ENCODE data around the gene CDC42SE2. TPM values are rescaled to one million over a fixed set of nuclear protein-coding genes. Genes with fewer than 3 reads are reported as not detected.
"Not testable (repeated sequence)": the region's sequence is repeated elsewhere in the genome, so short reads cannot be mapped to it uniquely, and the experiment has no call there.

CDC42SE2 gene
- total RNA-seq, 1 experiment from 2014 or later: 25.9 TPM

DNA sequence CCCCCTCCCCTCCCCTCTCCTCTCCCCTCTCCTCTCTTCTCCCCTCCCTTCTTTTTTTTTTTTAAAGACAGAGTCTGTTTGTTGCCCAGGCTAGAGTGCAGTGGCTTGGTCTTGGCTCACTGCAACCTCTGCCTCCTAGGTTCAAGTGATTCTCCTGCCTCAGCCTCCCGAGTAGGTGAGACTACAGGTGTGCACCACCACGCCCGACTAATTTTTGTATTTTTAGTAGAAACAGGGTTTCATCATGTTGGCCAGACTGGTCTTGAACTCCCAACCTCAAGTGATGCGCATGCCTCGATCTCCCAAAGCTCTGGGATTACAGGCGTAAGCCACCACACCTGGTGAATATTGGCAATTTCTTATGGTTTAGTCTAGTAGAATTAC is 14.9 kb downstream of the CDC42SE2 start:
- not testable (repeated sequence) for H3K4me3 ChIP-seq (ENCODE audit: insufficient read depth, low read depth, low read length); H3K36me3 ChIP-seq (replicated peaks; ENCODE audit: control insufficient read depth, insufficient read depth, low read length); H3K27me3 ChIP-seq (ENCODE audit: control insufficient read depth, insufficient read depth, low read length); DNase-seq

DNA sequence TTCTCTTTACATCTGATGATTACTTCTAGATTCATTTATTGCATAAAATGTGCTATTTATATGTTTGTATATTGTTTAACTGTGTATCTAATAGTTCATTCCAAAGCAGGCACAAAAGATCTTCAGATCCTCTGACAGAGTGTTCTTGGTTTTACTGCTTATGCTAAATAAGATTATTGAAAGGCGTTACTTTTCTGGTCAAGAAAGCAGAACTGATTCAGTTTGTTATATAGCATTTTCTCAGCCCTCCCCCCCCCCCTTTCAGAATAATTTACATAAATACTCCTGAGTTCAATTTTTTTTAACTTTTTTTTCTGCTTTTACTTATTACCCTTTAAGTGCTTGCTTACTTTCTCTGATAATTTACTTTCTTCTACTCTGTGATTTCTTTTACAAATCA is 15.4 kb downstream of the CDC42SE2 start:
- Histone ChIP-seq H3K4me3 (ENCODE audit: insufficient read depth, low read depth, low read length) (no peak overlapping the region), H3K27me3 (ENCODE audit: control insufficient read depth, insufficient read depth, low read length) (no peaks in the 10 kb centered on the region), H3K36me3 (replicated peaks; ENCODE audit: control insufficient read depth, insufficient read depth, low read length) (no peaks in the 10 kb centered on the region)
- no peak for DNase-seq

DNA sequence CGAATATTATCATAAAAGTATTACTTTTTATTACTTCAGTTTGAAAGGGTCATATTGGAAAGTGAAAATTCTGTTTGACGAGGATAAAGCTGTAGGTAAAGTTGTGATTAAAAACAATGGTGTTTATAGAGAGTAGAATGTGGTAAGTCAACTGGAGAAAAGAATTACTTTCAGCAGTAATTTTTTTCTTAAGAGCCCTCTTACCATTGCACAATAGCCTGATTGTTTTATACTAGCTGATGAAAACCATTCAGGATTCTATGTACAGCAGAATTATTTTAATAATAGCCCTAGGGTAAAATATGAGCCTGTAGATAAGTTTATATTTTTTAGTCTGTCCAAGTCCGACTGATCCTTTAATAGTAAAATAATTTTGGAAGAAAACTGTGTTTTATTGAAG is 16.6 kb downstream of the CDC42SE2 start:
- H3K36me3 ChIP-seq (replicated peaks; ENCODE audit: control insufficient read depth, insufficient read depth, low read length): no peaks in the 10 kb centered on the region
- DNase-seq: no peak
- H3K4me3 ChIP-seq (ENCODE audit: insufficient read depth, low read depth, low read length): no peak overlapping the region
- no peaks in the 10 kb centered on the region for H3K27me3 ChIP-seq (ENCODE audit: control insufficient read depth, insufficient read depth, low read length)

DNA sequence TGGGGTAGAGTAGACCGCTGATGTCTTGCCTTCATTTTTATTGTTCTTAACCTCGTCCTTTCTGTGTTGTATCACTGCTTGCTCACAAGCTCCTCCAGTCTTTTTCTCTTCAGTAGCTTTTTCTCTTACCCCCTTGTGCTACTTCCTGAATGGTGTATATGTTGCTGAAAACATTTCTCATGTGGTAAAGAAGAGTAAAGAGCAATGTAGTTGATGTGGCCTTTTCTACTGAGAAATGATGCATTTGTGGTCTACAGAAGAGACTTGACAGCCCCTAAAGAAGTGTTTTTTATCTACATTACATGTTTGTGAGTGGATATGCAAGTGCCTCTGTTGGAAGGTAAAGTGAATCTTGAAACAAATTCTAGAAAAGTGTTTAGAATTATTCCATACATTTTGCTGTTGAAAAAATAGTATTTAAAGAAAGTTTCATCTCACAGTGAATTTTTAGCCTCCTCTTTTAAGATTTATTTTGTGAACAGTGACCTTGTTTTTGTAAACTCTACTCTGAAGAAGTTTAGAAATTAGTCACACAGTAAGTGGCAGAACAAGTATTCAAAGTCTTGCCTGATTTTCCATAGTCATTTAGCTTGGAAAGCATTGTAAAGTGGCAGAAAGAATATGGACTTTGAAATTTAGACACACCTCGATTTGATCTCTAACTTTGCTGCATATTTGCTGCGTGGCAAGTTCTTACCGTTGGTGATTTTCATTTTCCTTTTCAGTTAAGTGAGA is 17.4 kb downstream of the CDC42SE2 start:
- H3K27me3 ChIP-seq (ENCODE audit: control insufficient read depth, insufficient read depth, low read length): no peaks in the 10 kb centered on the region
- no peak for DNase-seq
- no peaks in the 10 kb centered on the region for H3K36me3 ChIP-seq (replicated peaks; ENCODE audit: control insufficient read depth, insufficient read depth, low read length)
- H3K4me3 ChIP-seq (ENCODE audit: insufficient read depth, low read depth, low read length): no peak overlapping the region

DNA sequence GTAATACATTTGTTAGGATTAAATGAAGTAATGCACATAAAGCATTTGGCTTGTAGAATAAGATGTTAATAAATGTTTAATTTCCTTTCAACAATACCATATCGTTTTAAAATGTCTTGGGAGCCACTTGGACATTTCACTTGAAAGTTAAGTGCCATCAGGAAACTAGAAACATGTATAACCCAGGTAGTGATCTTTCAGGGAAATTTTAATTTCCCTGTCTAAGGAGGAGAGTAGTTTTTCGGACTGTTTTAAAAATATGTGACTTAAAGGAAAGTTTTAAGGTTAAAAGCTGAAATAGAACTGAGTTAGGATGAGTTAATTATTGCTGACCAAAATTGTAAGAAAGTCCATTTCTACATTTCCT is 18.0 kb downstream of the CDC42SE2 start:
- DNase-seq: no peak
- Histone ChIP-seq H3K36me3 (replicated peaks; ENCODE audit: control insufficient read depth, insufficient read depth, low read length) (no peaks in the 10 kb centered on the region), H3K27me3 (ENCODE audit: control insufficient read depth, insufficient read depth, low read length) (no peaks in the 10 kb centered on the region), H3K4me3 (ENCODE audit: insufficient read depth, low read depth, low read length) (no peak overlapping the region)

DNA sequence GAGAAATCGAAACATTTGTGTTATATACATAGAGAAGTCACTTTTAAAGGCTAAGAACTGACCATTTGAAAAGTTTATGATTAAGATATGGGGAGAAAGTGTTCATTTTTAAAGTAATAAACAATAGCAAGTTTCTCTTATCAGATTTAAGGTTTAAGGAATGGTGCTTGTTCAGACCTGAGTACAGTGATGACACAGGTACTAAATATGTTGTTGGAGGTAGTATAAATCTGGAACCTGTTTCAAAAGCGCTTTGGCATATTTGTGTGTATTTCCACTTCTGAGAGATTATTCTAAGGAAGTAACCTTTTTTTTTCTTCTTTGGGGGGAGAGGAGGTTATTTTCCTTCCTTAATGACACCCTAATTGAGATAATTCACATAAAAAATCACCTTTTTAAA is 18.4 kb downstream of the CDC42SE2 start:
- no peaks in the 10 kb centered on the region for H3K36me3 ChIP-seq (replicated peaks; ENCODE audit: control insufficient read depth, insufficient read depth, low read length)
- no peak overlapping the region for H3K4me3 ChIP-seq (ENCODE audit: insufficient read depth, low read depth, low read length)
- no peaks in the 10 kb centered on the region for H3K27me3 ChIP-seq (ENCODE audit: control insufficient read depth, insufficient read depth, low read length)
- no peak for DNase-seq

DNA sequence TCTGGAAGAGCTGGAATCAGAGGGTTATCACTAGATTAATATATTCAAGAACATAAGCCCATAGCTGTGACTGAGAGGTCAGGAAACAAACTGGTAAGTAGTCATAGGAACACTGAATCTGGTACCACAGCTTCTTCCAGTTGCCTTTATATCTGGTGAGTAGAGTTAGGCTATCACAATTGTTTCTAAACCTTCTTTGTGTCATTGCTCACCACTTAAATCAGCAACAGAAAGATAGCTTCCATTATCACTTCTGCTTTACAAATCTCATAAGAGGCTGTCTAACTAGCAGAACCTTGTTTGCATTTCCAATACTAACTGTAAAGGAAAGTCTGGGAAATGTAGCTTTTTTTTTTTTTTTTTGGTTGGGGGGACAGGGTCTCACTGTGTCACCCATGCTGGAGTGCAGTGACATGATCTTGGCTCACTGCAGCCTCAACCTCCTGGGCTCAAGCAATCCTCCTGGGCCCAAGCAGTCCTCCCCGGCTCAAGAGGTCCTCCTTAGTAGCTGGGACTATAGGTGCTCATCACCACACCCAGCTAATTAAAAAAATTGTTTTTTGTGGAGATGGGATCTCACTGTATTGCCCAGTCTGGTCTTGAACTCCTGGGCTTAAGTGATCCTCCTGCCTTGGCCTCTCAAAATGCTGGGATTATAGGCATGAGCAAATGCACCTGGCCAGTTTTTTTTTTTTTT is 22.0 kb downstream of the CDC42SE2 start:
- no peak overlapping the region for H3K4me3 ChIP-seq (ENCODE audit: insufficient read depth, low read depth, low read length)
- no peak for DNase-seq
- H3K36me3 ChIP-seq (replicated peaks; ENCODE audit: control insufficient read depth, insufficient read depth, low read length): no peaks in the 10 kb centered on the region
- H3K27me3 ChIP-seq (ENCODE audit: control insufficient read depth, insufficient read depth, low read length): no peaks in the 10 kb centered on the region

DNA sequence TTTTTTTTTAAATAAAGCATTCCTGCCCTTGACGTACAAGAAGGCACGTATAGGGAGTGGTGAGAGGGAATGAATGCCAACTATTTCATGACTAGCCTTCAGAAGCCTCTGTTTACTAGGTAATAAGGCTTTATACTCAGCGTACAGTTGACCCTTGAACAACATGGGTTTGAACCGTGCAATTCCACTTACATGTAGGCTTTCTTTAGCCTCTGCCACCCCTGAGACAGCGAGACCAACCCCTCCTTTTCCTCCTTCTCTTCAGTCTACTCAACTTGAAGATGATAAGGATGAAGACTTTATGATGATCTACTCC is 22.5 kb downstream of the CDC42SE2 start:
- Histone ChIP-seq H3K27me3 (ENCODE audit: control insufficient read depth, insufficient read depth, low read length) (no peaks in the 10 kb centered on the region), H3K4me3 (ENCODE audit: insufficient read depth, low read depth, low read length) (no peak overlapping the region), H3K36me3 (replicated peaks; ENCODE audit: control insufficient read depth, insufficient read depth, low read length) (no peaks in the 10 kb centered on the region)
- no peak for DNase-seq

DNA sequence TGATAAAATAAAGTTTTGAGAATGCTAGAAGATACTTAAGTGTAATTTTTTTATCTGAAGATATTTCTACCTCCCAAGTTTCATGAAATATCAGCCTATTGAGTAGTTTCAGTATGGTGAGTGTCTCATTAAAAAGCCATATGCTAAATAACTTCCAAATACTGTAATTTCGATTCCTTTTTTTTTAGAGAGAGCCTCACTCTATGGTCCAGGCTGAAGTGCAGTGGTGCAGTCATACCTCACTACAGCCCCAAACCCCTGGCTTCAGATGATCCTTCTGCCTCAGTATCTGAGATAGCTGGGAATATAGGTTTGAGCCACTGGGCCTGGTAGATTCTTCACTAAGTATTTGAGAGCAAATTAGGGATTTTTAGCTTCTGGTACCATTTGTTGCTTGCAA is 24.5 kb downstream of the CDC42SE2 start:
- Histone ChIP-seq H3K36me3 (replicated peaks; ENCODE audit: control insufficient read depth, insufficient read depth, low read length) (no peaks in the 10 kb centered on the region), H3K27me3 (ENCODE audit: control insufficient read depth, insufficient read depth, low read length) (no peaks in the 10 kb centered on the region), H3K4me3 (ENCODE audit: insufficient read depth, low read depth, low read length) (no peak overlapping the region)
- DNase-seq: no peak

DNA sequence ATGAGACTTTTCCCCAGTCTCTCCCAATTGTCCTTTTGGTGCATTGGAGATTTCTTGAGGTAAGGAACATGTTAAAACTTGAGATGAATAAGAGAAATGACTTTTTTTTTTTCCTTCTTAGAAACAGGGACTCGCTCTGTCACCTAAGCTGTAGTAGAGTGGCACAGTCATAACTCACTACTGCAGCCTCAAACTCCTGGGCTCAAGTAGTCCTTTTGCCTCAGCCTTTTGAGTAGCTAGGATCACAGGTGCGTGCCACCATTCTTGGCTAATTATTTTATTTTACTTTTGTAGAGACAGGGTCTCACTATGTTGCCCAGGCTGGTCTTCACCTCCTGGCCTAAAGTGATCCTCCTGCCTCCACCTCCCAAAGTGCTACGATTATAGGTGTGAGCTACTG is 25.9 kb downstream of the CDC42SE2 start:
- no peaks in the 10 kb centered on the region for H3K27me3 ChIP-seq (ENCODE audit: control insufficient read depth, insufficient read depth, low read length)
- no peak overlapping the region for H3K4me3 ChIP-seq (ENCODE audit: insufficient read depth, low read depth, low read length)
- no peak for DNase-seq
- no peaks in the 10 kb centered on the region for H3K36me3 ChIP-seq (replicated peaks; ENCODE audit: control insufficient read depth, insufficient read depth, low read length)

DNA sequence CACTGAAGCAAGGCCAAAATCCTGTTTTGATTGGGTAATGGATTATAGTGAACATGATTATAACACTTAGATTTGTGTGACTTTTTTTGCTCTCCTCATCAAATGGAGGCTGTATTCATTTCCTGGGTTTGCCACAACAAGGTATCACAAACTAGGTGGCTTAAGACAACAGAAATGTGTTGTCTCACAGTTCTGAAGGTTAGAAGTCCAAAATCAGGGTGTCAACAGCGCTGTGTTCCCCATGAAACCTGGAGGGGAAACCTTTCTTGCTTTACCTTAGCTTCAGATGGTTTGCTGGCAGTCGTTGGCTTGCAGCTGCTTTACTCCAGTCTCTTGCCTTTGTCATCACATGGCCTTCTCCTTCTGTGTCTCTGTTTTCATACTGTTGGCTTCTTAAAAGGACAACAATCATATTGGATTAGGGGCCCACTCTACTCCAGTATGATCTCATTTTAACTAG is 32.4 kb downstream of the CDC42SE2 start:
- Histone ChIP-seq H3K36me3 (replicated peaks; ENCODE audit: control insufficient read depth, insufficient read depth, low read length) (no peaks in the 10 kb centered on the region), H3K4me3 (ENCODE audit: insufficient read depth, low read depth, low read length) (no peak overlapping the region), H3K27me3 (ENCODE audit: control insufficient read depth, insufficient read depth, low read length) (no peaks in the 10 kb centered on the region)
- no peak for DNase-seq

DNA sequence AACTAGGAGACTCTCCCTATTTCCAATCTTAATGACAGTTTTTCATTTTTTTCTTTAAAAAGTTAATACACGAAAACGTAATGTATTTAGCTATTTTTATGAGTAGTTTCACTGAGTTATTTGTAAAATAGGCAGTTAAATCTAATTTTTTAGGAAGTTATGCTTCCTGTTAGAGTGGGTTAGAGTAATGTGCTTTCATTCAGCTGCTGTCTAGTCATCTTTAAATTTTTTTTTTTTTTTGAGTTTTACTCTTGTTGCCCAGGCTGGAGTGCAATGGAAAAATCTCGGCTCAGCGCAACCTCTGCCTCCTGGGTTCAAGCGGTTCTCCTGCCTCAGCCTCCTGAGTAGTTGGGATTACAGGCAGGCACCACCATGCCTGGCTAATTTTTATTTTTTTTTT is 34.0 kb downstream of the CDC42SE2 start:
- no peak overlapping the region for H3K4me3 ChIP-seq (ENCODE audit: insufficient read depth, low read depth, low read length)
- no peaks in the 10 kb centered on the region for H3K27me3 ChIP-seq (ENCODE audit: control insufficient read depth, insufficient read depth, low read length)
- H3K36me3 ChIP-seq (replicated peaks; ENCODE audit: control insufficient read depth, insufficient read depth, low read length): no peaks in the 10 kb centered on the region
- no peak for DNase-seq

DNA sequence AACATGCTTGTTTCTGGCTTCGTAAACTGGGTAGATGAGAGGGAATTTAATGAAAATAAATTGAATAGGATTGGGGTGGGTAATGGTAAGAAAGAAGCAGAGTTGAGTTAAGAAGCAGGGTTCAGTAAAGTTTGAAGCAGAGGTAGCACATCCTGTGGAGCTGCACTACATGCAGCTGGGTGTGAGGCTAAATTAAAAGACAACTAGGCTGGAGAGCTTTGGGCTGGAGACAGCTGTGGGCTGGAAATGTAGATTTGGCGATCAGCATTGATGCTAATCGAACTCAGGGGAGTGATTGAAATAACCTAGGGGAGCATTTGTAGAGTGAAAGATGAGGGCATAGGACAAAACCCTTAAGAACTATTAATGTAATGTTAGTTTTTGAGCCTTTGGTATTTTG is 35.6 kb downstream of the CDC42SE2 start:
- no peaks in the 10 kb centered on the region for H3K36me3 ChIP-seq (replicated peaks; ENCODE audit: control insufficient read depth, insufficient read depth, low read length)
- peak; percentile 28 for DNase-seq
- no peaks in the 10 kb centered on the region for H3K27me3 ChIP-seq (ENCODE audit: control insufficient read depth, insufficient read depth, low read length)
- H3K4me3 ChIP-seq (ENCODE audit: insufficient read depth, low read depth, low read length): no peak overlapping the region

DNA sequence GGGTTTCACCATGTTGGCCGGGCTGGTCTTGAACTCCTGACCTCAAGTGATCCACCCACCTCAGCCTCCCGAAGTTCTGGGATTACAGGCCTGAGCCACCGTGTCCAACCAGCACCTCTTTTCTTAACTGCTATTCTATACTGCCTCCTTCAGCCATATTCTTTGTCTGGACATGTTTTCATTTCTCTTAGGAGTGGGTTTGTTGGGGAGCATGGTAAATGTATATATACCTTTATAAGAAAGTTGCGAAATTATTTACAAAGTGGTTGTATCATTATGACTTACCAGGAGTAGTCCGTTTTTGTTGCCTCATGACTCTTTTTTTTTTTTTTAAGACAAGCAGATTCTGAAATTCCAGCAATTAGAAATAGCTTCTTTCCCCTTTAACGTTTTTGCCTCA is 38.7 kb downstream of the CDC42SE2 start:
- no peak for DNase-seq
- Histone ChIP-seq H3K4me3 (ENCODE audit: insufficient read depth, low read depth, low read length) (no peak overlapping the region), H3K36me3 (replicated peaks; ENCODE audit: control insufficient read depth, insufficient read depth, low read length) (no peaks in the 10 kb centered on the region), H3K27me3 (ENCODE audit: control insufficient read depth, insufficient read depth, low read length) (no peaks in the 10 kb centered on the region)

DNA sequence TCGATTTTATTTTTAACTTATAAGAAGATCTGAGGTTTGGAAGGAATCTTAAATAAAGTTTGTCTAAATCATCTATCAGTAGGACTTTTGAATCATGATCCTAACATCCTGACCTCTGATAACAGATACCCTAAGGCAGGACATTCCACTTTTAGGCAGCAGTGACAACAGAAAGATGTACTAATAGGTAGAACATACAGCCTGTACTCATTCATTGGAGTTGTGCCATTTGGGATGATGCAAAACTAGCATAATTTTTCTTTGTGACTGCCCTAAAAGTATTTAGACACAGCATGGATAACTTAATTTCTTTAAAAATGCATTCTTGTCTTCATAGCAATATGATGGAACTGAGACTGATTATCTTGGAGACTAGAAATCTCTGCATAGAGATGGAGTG is 39.7 kb downstream of the CDC42SE2 start:
- no peak for DNase-seq
- Histone ChIP-seq H3K27me3 (ENCODE audit: control insufficient read depth, insufficient read depth, low read length) (no peaks in the 10 kb centered on the region), H3K4me3 (ENCODE audit: insufficient read depth, low read depth, low read length) (no peak overlapping the region), H3K36me3 (replicated peaks; ENCODE audit: control insufficient read depth, insufficient read depth, low read length) (no peaks in the 10 kb centered on the region)
